Keratinocyte (primary cell): ENCODE data around the gene AFG1L.

Experiments used
- EZH2 ChIP-seq: IDR thresholded peaks from one replicate; pipeline ENCODE4 v1.6.1; 2012; ENCODE audit warnings: inconsistent platforms, mild to moderate bottlenecking, low read length, moderate library complexity
- TF ChIP-seq, protein P1 (sequence below), 3 experiments: IDR thresholded peaks in 1 of 3; conservative IDR thresholded peaks in 1 of 3; optimal IDR thresholded peaks in 1 of 3; 2 replicates in 2 of 3; 3 replicates in 1 of 3; pipeline versions ENCODE3 to v1.5.1; 2011; ENCODE audit warnings: low read length in 3 of 3, mild to moderate bottlenecking in 3 of 3, moderate library complexity in 2 of 3, control low read depth in 1 of 3, inconsistent platforms in 1 of 3; ENCODE audit not compliant: insufficient read depth in 2 of 3; ENCODE audit errors: extremely low read depth in 1 of 3

DNA sequence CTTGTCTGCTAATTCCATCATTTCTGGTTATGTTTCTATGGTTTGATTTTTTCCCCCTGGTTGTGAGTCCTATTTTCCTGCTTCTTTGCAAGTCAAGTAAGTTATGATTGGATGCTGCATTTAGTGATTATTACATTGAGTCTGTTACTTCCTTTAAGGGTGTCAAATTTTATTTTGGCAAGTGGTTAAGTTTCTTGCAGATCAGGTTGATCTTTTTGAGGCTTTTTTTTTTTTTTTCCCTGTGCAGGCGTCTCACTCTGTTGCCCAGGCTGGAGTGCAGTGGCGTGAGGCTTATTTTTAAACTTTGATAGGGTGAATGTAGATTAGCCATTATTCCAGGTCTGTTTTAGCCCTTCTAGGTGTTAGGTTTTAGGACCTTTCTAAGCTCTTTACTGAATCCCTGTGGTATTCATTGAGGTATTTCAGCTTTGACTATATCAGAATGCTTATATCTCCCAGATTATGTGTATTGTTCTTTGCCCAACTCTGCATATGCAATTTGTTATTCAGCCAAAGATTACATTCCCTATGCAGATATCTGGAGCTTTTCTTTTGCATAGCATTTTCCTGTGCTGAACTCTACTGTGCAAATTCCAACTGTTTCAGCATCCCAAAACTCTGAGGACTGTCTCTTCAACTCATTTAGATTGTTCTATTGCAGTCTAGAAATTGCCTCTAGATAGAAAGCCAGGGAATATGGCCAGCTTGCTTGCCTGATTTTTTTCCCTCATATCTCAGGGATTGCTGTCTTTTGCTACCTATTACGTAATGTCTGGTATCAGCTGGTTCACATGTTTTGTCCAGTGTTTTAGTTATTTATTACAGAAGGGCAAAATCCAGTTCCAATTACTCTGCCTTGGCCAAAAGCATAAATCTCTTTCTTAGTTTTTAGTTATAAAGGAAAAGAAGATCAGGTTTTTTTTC lies 113.3 kb downstream of the AFG1L start:
- TF ChIP-seq, protein P1, sequence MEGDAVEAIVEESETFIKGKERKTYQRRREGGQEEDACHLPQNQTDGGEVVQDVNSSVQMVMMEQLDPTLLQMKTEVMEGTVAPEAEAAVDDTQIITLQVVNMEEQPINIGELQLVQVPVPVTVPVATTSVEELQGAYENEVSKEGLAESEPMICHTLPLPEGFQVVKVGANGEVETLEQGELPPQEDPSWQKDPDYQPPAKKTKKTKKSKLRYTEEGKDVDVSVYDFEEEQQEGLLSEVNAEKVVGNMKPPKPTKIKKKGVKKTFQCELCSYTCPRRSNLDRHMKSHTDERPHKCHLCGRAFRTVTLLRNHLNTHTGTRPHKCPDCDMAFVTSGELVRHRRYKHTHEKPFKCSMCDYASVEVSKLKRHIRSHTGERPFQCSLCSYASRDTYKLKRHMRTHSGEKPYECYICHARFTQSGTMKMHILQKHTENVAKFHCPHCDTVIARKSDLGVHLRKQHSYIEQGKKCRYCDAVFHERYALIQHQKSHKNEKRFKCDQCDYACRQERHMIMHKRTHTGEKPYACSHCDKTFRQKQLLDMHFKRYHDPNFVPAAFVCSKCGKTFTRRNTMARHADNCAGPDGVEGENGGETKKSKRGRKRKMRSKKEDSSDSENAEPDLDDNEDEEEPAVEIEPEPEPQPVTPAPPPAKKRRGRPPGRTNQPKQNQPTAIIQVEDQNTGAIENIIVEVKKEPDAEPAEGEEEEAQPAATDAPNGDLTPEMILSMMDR (optimal IDR thresholded peaks at IDR 0.05 in 1 of 3, IDR thresholded peaks at IDR 0.05 in 1 of 3, conservative IDR thresholded peaks at IDR 0.05 in 1 of 3; ENCODE audit: extremely low read depth in 1 of 3, insufficient read depth in 2 of 3, low read length in 3 of 3), result no peak
- TF ChIP-seq EZH2, result no peak
